GM12892 (cell line): ENCODE data around the gene PHLDB2.

Experiments
- POLR2A ChIP-seq: IDR thresholded peaks from 2 replicates; pipeline ENCODE4 v1.6.1; 2011; ENCODE audit warnings: low read depth, low read length, control low read depth
- TAF1 ChIP-seq: IDR thresholded peaks from 2 replicates; pipeline ENCODE4 v1.6.1; 2011; ENCODE audit warnings: low read depth, mild to moderate bottlenecking, control low read depth, low read length, borderline replicate concordance

DNA sequence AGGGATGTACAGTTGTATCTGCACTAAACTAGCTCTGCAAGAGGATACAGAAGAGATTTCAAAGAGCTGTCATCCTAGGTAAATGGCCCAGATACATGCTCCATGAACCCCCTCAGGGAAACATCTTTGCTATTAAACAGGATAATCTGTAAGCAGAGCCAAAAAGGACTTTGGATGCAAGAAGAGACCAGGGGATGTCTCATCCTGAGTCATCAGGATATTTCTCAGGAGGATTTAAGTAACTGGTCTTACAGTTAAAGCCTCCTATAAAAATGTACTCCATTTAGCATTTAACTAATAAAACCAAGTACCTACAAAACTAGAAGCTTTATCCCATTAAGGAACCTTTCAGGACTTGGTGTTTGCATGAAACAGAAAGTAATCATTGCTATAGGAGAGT lies 48.2 kb upstream of the PHLDB2 start:
- TF ChIP-seq TAF1 (no peak), POLR2A (no peak)
